ENCODE measurements around the gene PICALM. TPM values are rescaled to one million over a fixed set of nuclear protein-coding genes. Genes with fewer than 3 reads are reported as not detected.

PICALM gene
- total RNA-seq, 1 donor from 2014 or later: 218 TPM

GRCh38 chr11:86037743-86038142, 31.1 kb downstream of the PICALM start:
- TF ChIP-seq CTCF (conservative IDR thresholded peaks at IDR 0.05; ENCODE audit: low read depth, low read length): no peak
- no peak for DNase-seq (ENCODE audit: low read depth)
- H3K4me3 ChIP-seq (ENCODE audit: low read depth, low read length): no peak overlapping the region

- DNase-seq (ENCODE audit: low read depth): no peak
- TF ChIP-seq CTCF (conservative IDR thresholded peaks at IDR 0.05; ENCODE audit: low read depth, low read length): no peak
- H3K4me3 ChIP-seq (ENCODE audit: low read depth, low read length): no peak overlapping the region
These were observed 33.0 kb downstream of the PICALM start for GRCh38 chr11:86035920-86036319.

DNA sequence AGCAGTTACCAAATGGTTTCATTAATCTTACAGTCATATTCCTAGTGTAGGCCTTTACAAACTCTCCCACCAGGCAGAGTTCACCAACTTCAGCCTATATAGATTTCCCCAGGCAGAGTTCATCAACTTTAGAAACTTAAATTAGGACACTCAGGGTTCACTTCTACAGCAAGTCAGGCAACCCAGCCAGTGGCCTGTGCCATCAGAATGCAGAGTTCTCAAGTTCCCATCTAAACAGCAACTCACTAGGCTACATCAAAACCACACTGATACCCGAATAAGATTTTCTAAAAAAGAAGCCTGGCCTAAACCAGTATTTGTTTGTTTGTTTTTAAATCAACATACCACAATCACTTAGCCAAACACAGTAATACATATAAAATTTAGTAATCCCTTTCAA, 33.7 kb downstream of the PICALM start:
- no peak for DNase-seq (ENCODE audit: low read depth)
- no peak overlapping the region for H3K4me3 ChIP-seq (ENCODE audit: low read depth, low read length)
- no peak for TF ChIP-seq CTCF (conservative IDR thresholded peaks at IDR 0.05; ENCODE audit: low read depth, low read length)

- TF ChIP-seq CTCF (conservative IDR thresholded peaks at IDR 0.05; ENCODE audit: low read depth, low read length): no peak
- DNase-seq (ENCODE audit: low read depth): no peak
- no peak overlapping the region for H3K4me3 ChIP-seq (ENCODE audit: low read depth, low read length)
These were observed 34.2 kb downstream of the PICALM start for GRCh38 chr11:86034710-86035109.

GRCh38 chr11:86021377-86021776, 47.5 kb downstream of the PICALM start:
- no peak overlapping the region for H3K4me3 ChIP-seq (ENCODE audit: low read depth, low read length)
- no peak for DNase-seq (ENCODE audit: low read depth)
- no peak for TF ChIP-seq CTCF (conservative IDR thresholded peaks at IDR 0.05; ENCODE audit: low read depth, low read length)

- no peak for TF ChIP-seq CTCF (conservative IDR thresholded peaks at IDR 0.05; ENCODE audit: low read depth, low read length)
- H3K4me3 ChIP-seq (ENCODE audit: low read depth, low read length): no peak overlapping the region
- no peak for DNase-seq (ENCODE audit: low read depth)
These were observed 50.6 kb downstream of the PICALM start for GRCh38 chr11:86018249-86018648.

GRCh38 chr11:86016451-86016850, 52.4 kb downstream of the PICALM start:
- no peak for TF ChIP-seq CTCF (conservative IDR thresholded peaks at IDR 0.05; ENCODE audit: low read depth, low read length)
- no peak for DNase-seq (ENCODE audit: low read depth)
- H3K4me3 ChIP-seq (ENCODE audit: low read depth, low read length): no peak overlapping the region

Measured in epithelial cell of proximal tubule (primary cell).